ENCODE measurements around the gene MEA1.

MEA1 gene

DNA sequence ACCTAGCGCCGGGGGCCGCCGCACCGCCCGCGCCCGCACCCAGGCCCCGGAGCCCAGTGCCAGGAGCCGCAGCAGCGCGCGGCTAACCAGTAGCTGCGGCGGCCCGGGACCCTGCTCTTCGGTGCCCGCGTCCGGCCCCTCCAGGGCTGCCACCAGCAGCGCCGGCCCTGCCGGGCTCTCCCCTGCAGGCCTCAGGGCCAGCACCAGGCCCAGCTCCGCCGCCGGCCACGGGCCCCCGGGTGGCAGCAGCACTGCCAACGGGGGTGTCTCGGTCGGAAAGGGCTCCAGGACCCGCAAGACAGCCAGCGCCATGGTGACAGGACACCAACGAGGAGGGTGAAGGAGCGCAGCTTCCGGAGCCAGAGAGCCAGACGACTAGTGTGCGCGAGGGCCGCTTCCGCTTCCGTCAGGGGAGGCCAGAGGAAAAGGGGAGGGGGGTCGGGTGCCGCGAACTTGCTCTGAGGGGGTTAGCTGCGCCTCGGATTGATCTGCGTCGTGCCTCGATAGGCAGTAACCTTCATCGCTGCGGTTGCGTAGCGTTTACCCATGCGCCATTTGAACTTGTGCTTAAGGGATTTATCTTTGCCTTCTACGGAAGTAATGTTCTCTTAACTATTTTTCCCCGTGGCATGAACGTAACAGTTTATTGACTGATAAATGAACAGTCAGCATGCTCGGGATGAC, 34.8 kb downstream of the MEA1 start, which contains the start of gene PEX6 (continued):
- TF ChIP-seq ZNF302 (tag by site-specific recombination; IDR thresholded peaks at IDR 0.05; ENCODE audit: low read depth): no peak
- TF ChIP-seq ZNF114 (tag by site-specific recombination; IDR thresholded peaks at IDR 0.05): no peak
- no peak for TF ChIP-seq ZSCAN16 (tag by site-specific recombination; IDR thresholded peaks at IDR 0.05)
- TF ChIP-seq, protein P1, sequence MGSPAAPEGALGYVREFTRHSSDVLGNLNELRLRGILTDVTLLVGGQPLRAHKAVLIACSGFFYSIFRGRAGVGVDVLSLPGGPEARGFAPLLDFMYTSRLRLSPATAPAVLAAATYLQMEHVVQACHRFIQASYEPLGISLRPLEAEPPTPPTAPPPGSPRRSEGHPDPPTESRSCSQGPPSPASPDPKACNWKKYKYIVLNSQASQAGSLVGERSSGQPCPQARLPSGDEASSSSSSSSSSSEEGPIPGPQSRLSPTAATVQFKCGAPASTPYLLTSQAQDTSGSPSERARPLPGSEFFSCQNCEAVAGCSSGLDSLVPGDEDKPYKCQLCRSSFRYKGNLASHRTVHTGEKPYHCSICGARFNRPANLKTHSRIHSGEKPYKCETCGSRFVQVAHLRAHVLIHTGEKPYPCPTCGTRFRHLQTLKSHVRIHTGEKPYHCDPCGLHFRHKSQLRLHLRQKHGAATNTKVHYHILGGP (tag by site-specific recombination; IDR thresholded peaks at IDR 0.05): no peak
- no peak for TF ChIP-seq ZNF211 (tag by site-specific recombination; IDR thresholded peaks at IDR 0.05; ENCODE audit: low read depth)
- no peak for TF ChIP-seq GLI4 (tag by site-specific recombination; IDR thresholded peaks at IDR 0.05)
- TF ChIP-seq ZNF366 (tag by site-specific recombination; conservative IDR thresholded peaks at IDR 0.05): no peak
- peak; percentile 71; the same call in 1 of the 2 replicates for TF ChIP-seq ZBTB20 (tag by site-specific recombination; IDR thresholded peaks at IDR 0.05)
- TF ChIP-seq EGR2 (tag by site-specific recombination; IDR thresholded peaks at IDR 0.05; ENCODE audit: low read depth): no peak
- TF ChIP-seq, protein P2, sequence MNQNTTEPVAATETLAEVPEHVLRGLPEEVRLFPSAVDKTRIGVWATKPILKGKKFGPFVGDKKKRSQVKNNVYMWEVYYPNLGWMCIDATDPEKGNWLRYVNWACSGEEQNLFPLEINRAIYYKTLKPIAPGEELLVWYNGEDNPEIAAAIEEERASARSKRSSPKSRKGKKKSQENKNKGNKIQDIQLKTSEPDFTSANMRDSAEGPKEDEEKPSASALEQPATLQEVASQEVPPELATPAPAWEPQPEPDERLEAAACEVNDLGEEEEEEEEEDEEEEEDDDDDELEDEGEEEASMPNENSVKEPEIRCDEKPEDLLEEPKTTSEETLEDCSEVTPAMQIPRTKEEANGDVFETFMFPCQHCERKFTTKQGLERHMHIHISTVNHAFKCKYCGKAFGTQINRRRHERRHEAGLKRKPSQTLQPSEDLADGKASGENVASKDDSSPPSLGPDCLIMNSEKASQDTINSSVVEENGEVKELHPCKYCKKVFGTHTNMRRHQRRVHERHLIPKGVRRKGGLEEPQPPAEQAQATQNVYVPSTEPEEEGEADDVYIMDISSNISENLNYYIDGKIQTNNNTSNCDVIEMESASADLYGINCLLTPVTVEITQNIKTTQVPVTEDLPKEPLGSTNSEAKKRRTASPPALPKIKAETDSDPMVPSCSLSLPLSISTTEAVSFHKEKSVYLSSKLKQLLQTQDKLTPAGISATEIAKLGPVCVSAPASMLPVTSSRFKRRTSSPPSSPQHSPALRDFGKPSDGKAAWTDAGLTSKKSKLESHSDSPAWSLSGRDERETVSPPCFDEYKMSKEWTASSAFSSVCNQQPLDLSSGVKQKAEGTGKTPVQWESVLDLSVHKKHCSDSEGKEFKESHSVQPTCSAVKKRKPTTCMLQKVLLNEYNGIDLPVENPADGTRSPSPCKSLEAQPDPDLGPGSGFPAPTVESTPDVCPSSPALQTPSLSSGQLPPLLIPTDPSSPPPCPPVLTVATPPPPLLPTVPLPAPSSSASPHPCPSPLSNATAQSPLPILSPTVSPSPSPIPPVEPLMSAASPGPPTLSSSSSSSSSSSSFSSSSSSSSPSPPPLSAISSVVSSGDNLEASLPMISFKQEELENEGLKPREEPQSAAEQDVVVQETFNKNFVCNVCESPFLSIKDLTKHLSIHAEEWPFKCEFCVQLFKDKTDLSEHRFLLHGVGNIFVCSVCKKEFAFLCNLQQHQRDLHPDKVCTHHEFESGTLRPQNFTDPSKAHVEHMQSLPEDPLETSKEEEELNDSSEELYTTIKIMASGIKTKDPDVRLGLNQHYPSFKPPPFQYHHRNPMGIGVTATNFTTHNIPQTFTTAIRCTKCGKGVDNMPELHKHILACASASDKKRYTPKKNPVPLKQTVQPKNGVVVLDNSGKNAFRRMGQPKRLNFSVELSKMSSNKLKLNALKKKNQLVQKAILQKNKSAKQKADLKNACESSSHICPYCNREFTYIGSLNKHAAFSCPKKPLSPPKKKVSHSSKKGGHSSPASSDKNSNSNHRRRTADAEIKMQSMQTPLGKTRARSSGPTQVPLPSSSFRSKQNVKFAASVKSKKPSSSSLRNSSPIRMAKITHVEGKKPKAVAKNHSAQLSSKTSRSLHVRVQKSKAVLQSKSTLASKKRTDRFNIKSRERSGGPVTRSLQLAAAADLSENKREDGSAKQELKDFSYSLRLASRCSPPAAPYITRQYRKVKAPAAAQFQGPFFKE (tag by site-specific recombination; IDR thresholded peaks at IDR 0.05; ENCODE audit: borderline replicate concordance): no peak
- no peak for TF ChIP-seq ZNF426 (tag by site-specific recombination; IDR thresholded peaks at IDR 0.05)
- no peak for TF ChIP-seq ZNF239 (tag by site-specific recombination; IDR thresholded peaks at IDR 0.05)
- 0 out of 2 replicates have a peak, but pooled peaks have one; percentile 33 for TF ChIP-seq MZF1 (tag by site-specific recombination; IDR thresholded peaks at IDR 0.05; ENCODE audit: borderline replicate concordance)
- 0 out of 2 replicates have a peak, but pooled peaks have one; percentile 17 for TF ChIP-seq ZNF677 (tag by site-specific recombination; IDR thresholded peaks at IDR 0.05)
- peak; percentile 72; the same call in 1 of the 2 replicates for TF ChIP-seq ZNF513 (tag by site-specific recombination; IDR thresholded peaks at IDR 0.05)
- TF ChIP-seq ZNF629 (tag by site-specific recombination; IDR thresholded peaks at IDR 0.05): peak; percentile 87
- TF ChIP-seq ZNF138 (tag by site-specific recombination; IDR thresholded peaks at IDR 0.05; ENCODE audit: borderline replicate concordance): no peak
- no peak for TF ChIP-seq ZNF280D (tag by site-specific recombination; IDR thresholded peaks at IDR 0.05)
- TF ChIP-seq ZNF518A (tag by site-specific recombination; conservative IDR thresholded peaks at IDR 0.05; ENCODE audit: low read depth): peak; percentile 62
- no peak for TF ChIP-seq TCF7L2 (IDR thresholded peaks at IDR 0.05; ENCODE audit: borderline replicate concordance, low read depth, low read length)
- TF ChIP-seq ZEB2 (tag by site-specific recombination; IDR thresholded peaks at IDR 0.05): peak; percentile 60
